Measurements from ENCODE around the gene KRTAP10-8. TPM values are rescaled to one million over a fixed set of nuclear protein-coding genes. Genes with fewer than 3 reads are reported as not detected.

Gene KRTAP10-8
- total and polyA plus RNA-seq, 7 experiments from 2014 or later: not detected

DNA sequence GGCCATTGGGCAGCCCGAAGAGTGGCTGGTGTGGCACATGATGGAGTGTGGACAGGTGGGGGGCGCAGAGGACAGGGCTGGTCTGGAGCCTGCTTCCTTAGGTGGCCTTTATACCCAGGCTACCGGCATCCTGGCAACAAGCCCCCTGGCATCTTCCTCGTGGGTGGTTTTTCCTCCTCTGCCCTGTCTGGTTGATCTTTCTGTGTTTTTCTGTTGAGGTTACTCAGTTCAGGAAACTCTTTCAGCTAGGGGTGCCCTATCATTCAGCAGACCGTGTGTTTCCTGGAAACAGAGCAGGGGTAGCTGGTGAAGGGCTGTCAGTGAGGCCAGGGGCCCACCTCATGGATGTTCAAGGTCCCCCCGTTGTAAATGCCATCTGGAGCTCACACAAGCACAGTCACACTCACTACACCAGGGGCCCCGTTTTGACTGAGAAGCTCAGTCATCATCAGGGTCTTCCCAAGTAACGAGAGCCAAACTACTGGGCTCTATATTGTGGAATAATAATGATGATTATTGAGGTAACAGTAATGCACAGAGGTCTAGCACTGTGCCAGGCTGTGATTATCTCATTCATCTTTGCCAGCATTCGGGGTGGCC is 42.8 kb downstream of the KRTAP10-8 start, which contains the start of gene KRTAP12-4:
Gene KRTAP12-4 (minus strand): TSS at position 84 of the 600 bp plus-strand sequence. CDS start 45 bp downstream, at position 39.
- H3K4me1 ChIP-seq (ENCODE audit: control insufficient read depth in 2 of 2, insufficient read depth in 2 of 2, low read length in 2 of 2): peaks cover 53 to 61% of the 10 kb centered on the region in 2 donors
- CTCF ChIA-PET: interaction anchor here (0.6 to 1.3 kb wide), 2 partner anchors 12 to 44 kb away, joined by 3 to 4 read pairs; partner anchors contain the start of gene KRTAP12-2
- Mint-ChIP-seq H3K4me1 (peaks cover 43 to 66% (median 62%) of the 10 kb centered on the region in 7 donors), H3K36me3 (peaks cover 11 to 59% (median 17%) of the 10 kb centered on the region in 5 donors), H3K27me3 (no peaks in the 10 kb centered on the region), H3K4me3 (peak within 1 kb of the TSS in 9 of 10 donors; percentile 38 to 77 (median 72)), H3K27ac (peak within 1 kb of the TSS; percentile 73 to 95 (median 90)), H3K9me3 (peaks cover 7 to 58% (median 39%) of the 10 kb centered on the region in 11 donors)
- no peaks in the 10 kb centered on the region for H3K27me3 ChIP-seq (ENCODE audit: control insufficient read depth in 2 of 2, insufficient read depth in 2 of 2, low read length in 2 of 2)
- peaks cover 0 to 22% (median 7%) of the 10 kb centered on the region in 3 experiments for H3K9me3 ChIP-seq (ENCODE audit: control insufficient read depth in 2 of 3, low read length in 3 of 3)
- DNase-seq (peak in 5 of 9 donors; percentile 18 to 48 (median 38)), ATAC-seq (no peak)
- POLR2A ChIA-PET: interaction anchor here (0.9 to 1.8 kb wide), 4 partner anchors 12 to 107 kb away, joined by 3 to 6 read pairs (median 4); partner anchors contain the start of gene KRTAP12-2
- intact Hi-C loops (cut with micrococcal nuclease): loop anchor here in 1 of 2 donors (5.0 to 10.0 kb wide), 3 partner anchors 38 to 273 kb away; partner anchors contain the start of gene KRTAP10-5
- no peak within 1 kb of the TSS for H3K4me3 ChIP-seq (ENCODE audit: low read length)
- peak within 1 kb of the TSS; percentile 47 for H3K27ac ChIP-seq (ENCODE audit: low read depth, low read length)
- no peaks in the 10 kb centered on the region for H3K36me3 ChIP-seq (ENCODE audit: control insufficient read depth in 2 of 3, insufficient read depth in 3 of 3, low read length in 3 of 3)

- no peak for ATAC-seq
- peak overlapping the region; percentile 40 for H3K4me3 ChIP-seq (ENCODE audit: low read length)
- H3K36me3 Mint-ChIP-seq: peaks cover 11 to 71% (median 20%) of the 10 kb centered on the region in 5 donors
These were observed 45.0 kb downstream of the KRTAP10-8 start for GRCh38 chr21:44656868-44657267.

GRCh38 chr21:44657635-44658540 is 46.0 kb downstream of the KRTAP10-8 start, which contains the start of gene KRTAP12-3:
TSS of gene KRTAP12-3 (plus strand) at chr21:44657932. CDS start at chr21:44657980, 48 bp downstream.
- H3K27me3 Mint-ChIP-seq: peaks cover 0 to 9% (median 0%) of the 10 kb centered on the region in 5 donors
- Histone ChIP-seq H3K9me3 (ENCODE audit: control insufficient read depth in 2 of 3, low read length in 3 of 3) (peaks cover 0 to 22% (median 12%) of the 10 kb centered on the region in 3 experiments), H3K36me3 (ENCODE audit: control insufficient read depth in 2 of 3, insufficient read depth in 3 of 3, low read length in 3 of 3) (no peaks in the 10 kb centered on the region), H3K4me3 (ENCODE audit: low read length) (peak within 1 kb of the TSS; percentile 46), H3K27ac (ENCODE audit: low read depth, low read length) (peak within 1 kb of the TSS; percentile 63), H3K4me1 (ENCODE audit: control insufficient read depth in 2 of 2, insufficient read depth in 2 of 2, low read length in 2 of 2) (peaks cover 55 to 64% of the 10 kb centered on the region in 2 donors), H3K27me3 (ENCODE audit: control insufficient read depth in 2 of 2, insufficient read depth in 2 of 2, low read length in 2 of 2) (no peaks in the 10 kb centered on the region)
- DNase-seq (peak in 8 of 9 donors; percentile 39 to 92 (median 86)), ATAC-seq (peak; percentile 83)
- peaks cover 47 to 73% (median 69%) of the 10 kb centered on the region in 7 donors for H3K4me1 Mint-ChIP-seq
- intact Hi-C loops (cut with micrococcal nuclease): loop anchor here (1.0 to 10.0 kb wide), 7 partner anchors 34 to 269 kb away; partner anchors contain the start of gene KRTAP10-5 (in 1 of the 2)
- peak within 1 kb of the TSS; percentile 63 to 87 (median 76) for H3K4me3 Mint-ChIP-seq
- POLR2A ChIA-PET: interaction anchor here (0.7 to 2.9 kb wide), 15 partner anchors 11 to 270 kb away, joined by 3 to 23 read pairs (median 3); partner anchors contain the start of gene KRTAP10-6
- CTCF ChIA-PET: interaction anchor here (0.5 to 1.9 kb wide), 5 partner anchors 40 to 147 kb away, joined by 3 to 9 read pairs (median 4); no protein-coding TSS in a partner anchor
- H3K36me3 Mint-ChIP-seq: peaks cover 11 to 72% (median 24%) of the 10 kb centered on the region in 5 donors
- H3K27ac Mint-ChIP-seq: peak within 1 kb of the TSS; percentile 87 to 98 (median 98)
- peaks cover 12 to 85% (median 45%) of the 10 kb centered on the region in 11 donors for H3K9me3 Mint-ChIP-seq

More at GRCh38 chr21:44656868-44657267, 45.0 kb downstream of the KRTAP10-8 start:
- peak overlapping the region; percentile 16 to 87 (median 76) for H3K4me3 Mint-ChIP-seq
- intact Hi-C loops (cut with micrococcal nuclease): loop anchor here (1.0 to 10.0 kb wide), 7 partner anchors 35 to 270 kb away; partner anchors contain the start of gene KRTAP10-5 (in 1 of the 2)
- Histone ChIP-seq H3K27me3 (ENCODE audit: control insufficient read depth in 2 of 2, insufficient read depth in 2 of 2, low read length in 2 of 2) (no peaks in the 10 kb centered on the region), H3K4me1 (ENCODE audit: control insufficient read depth in 2 of 2, insufficient read depth in 2 of 2, low read length in 2 of 2) (peaks cover 55 to 64% of the 10 kb centered on the region in 2 donors), H3K36me3 (ENCODE audit: control insufficient read depth in 2 of 3, insufficient read depth in 3 of 3, low read length in 3 of 3) (no peaks in the 10 kb centered on the region), H3K27ac (ENCODE audit: low read depth, low read length) (peak overlapping the region; percentile 63), H3K9me3 (ENCODE audit: control insufficient read depth in 2 of 3, low read length in 3 of 3) (peaks cover 0 to 22% (median 7%) of the 10 kb centered on the region in 3 experiments)
- H3K27me3 Mint-ChIP-seq: peaks cover 0 to 4% (median 0%) of the 10 kb centered on the region in 5 donors
- POLR2A ChIA-PET: interaction anchor here (1.0 to 1.6 kb wide), 5 partner anchors 32 to 116 kb away, joined by 3 to 5 read pairs (median 3); partner anchors contain the start of gene KRTAP10-6
- DNase-seq: no peak
- H3K9me3 Mint-ChIP-seq: peaks cover 7 to 75% (median 45%) of the 10 kb centered on the region in 11 donors
- peak overlapping the region; percentile 87 to 98 (median 98) for H3K27ac Mint-ChIP-seq
- peaks cover 47 to 73% (median 69%) of the 10 kb centered on the region in 7 donors for H3K4me1 Mint-ChIP-seq
- CTCF ChIA-PET: interaction anchor here (1.2 to 1.9 kb wide), 2 partner anchors 39 to 136 kb away, joined by 4 to 9 read pairs; no protein-coding TSS in a partner anchor

- peak overlapping the region; percentile 46 for H3K4me3 ChIP-seq (ENCODE audit: low read length)
- no peaks in the 10 kb centered on the region for H3K27me3 ChIP-seq (ENCODE audit: control insufficient read depth in 2 of 2, insufficient read depth in 2 of 2, low read length in 2 of 2)
- no peak for DNase-seq
- H3K9me3 ChIP-seq (ENCODE audit: control insufficient read depth in 2 of 3, low read length in 3 of 3): peaks cover 0 to 22% (median 12%) of the 10 kb centered on the region in 3 experiments
- no peak for ATAC-seq
- peak overlapping the region; percentile 63 to 87 (median 76) for H3K4me3 Mint-ChIP-seq
- H3K27ac Mint-ChIP-seq: peak overlapping the region; percentile 87 to 98 (median 98)
- peaks cover 54 to 63% of the 10 kb centered on the region in 2 donors for H3K4me1 ChIP-seq (ENCODE audit: control insufficient read depth in 2 of 2, insufficient read depth in 2 of 2, low read length in 2 of 2)
- ChIA-PET CTCF (interaction anchor here (1.1 to 1.9 kb wide), 2 partner anchors 40 to 148 kb away, joined by 3 to 9 read pairs; no protein-coding TSS in a partner anchor), POLR2A (interaction anchor here (1.2 to 2.9 kb wide), 6 partner anchors 13 to 148 kb away, joined by 3 to 23 read pairs (median 5); no protein-coding TSS in a partner anchor)
- intact Hi-C loops (cut with micrococcal nuclease): loop anchor here in 1 of 2 donors (5.0 to 10.0 kb wide), 3 partner anchors 34 to 269 kb away; partner anchors contain the start of gene KRTAP10-5
- peaks cover 12 to 86% (median 41%) of the 10 kb centered on the region in 11 donors for H3K9me3 Mint-ChIP-seq
- peaks cover 46 to 67% (median 63%) of the 10 kb centered on the region in 7 donors for H3K4me1 Mint-ChIP-seq
- peaks cover 11 to 71% (median 24%) of the 10 kb centered on the region in 5 donors for H3K36me3 Mint-ChIP-seq
- H3K27ac ChIP-seq (ENCODE audit: low read depth, low read length): peak overlapping the region; percentile 63
- peaks cover 0 to 14% (median 0%) of the 10 kb centered on the region in 5 donors for H3K27me3 Mint-ChIP-seq
- H3K36me3 ChIP-seq (ENCODE audit: control insufficient read depth in 2 of 3, insufficient read depth in 3 of 3, low read length in 3 of 3): no peaks in the 10 kb centered on the region
These were observed 46.6 kb downstream of the KRTAP10-8 start for GRCh38 chr21:44658541-44658910.

DNA sequence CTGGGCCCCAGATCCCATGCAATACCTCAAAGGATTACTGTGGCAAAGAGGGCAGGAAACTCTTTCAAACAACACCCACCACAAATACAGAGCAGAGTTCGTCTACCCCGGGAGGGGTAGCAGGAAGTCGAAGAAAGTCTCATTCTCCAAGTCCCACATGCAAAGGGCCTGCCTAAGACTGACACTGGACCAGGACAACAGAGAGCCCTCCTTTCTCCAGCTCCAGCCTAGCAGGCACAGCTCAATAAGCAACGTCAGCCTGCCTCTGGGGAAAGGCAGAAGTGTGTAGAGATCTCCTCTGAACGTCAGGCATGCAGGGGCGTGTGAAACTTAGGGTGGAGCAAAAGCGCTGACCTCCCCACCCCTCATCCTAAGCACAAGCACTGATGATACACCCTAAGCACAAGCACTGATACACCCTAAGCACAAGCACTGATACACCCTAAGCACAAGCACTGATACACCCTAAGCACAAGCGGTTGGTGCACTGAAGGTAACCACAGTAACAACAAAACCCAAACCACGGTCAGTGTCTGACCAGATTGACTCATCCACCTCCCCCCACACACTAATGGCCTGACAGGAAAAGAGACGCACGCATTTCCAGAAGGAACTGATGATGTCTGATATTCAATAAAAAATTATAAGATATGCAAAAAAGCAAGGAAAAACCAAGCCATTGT is 47.2 kb downstream of the KRTAP10-8 start:
- Histone ChIP-seq H3K27ac (ENCODE audit: low read depth, low read length) (peak overlapping the region; percentile 63), H3K4me1 (ENCODE audit: control insufficient read depth in 2 of 2, insufficient read depth in 2 of 2, low read length in 2 of 2) (peaks cover 48 to 57% of the 10 kb centered on the region in 2 donors), H3K27me3 (ENCODE audit: control insufficient read depth in 2 of 2, insufficient read depth in 2 of 2, low read length in 2 of 2) (no peaks in the 10 kb centered on the region), H3K36me3 (ENCODE audit: control insufficient read depth in 2 of 3, insufficient read depth in 3 of 3, low read length in 3 of 3) (no peaks in the 10 kb centered on the region), H3K4me3 (ENCODE audit: low read length) (peak overlapping the region; percentile 46), H3K9me3 (ENCODE audit: control insufficient read depth in 2 of 3, low read length in 3 of 3) (peaks cover 0 to 22% (median 12%) of the 10 kb centered on the region in 3 experiments)
- peaks cover 41 to 62% (median 58%) of the 10 kb centered on the region in 7 donors for H3K4me1 Mint-ChIP-seq
- peaks cover 0 to 19% (median 0%) of the 10 kb centered on the region in 5 donors for H3K27me3 Mint-ChIP-seq
- H3K4me3 Mint-ChIP-seq: peak overlapping the region; percentile 43 to 87 (median 74)
- peaks cover 12 to 86% (median 38%) of the 10 kb centered on the region in 11 donors for H3K9me3 Mint-ChIP-seq
- CTCF ChIA-PET: interaction anchor here (1.9 kb wide), 1 partner anchor 41 kb away, joined by 9 read pairs; no protein-coding TSS in a partner anchor
- intact Hi-C loops (cut with micrococcal nuclease): loop anchor here in 1 of 2 donors (5.0 to 10.0 kb wide), 3 partner anchors 33 to 268 kb away; partner anchors contain the start of gene KRTAP10-5
- peak overlapping the region; percentile 87 to 98 (median 98) for H3K27ac Mint-ChIP-seq
- POLR2A ChIA-PET: interaction anchor here (0.5 to 2.9 kb wide), 3 partner anchors 15 to 64 kb away, joined by 4 to 23 read pairs (median 5); no protein-coding TSS in a partner anchor
- DNase-seq (peak in 6 of 9 donors; percentile 51 to 66 (median 58)), ATAC-seq (no peak)
- H3K36me3 Mint-ChIP-seq: peaks cover 11 to 66% (median 24%) of the 10 kb centered on the region in 5 donors
